HG02642 (cell line): ENCODE data around the gene TVP23A.
"Not testable (repeated sequence)": the region's sequence is repeated elsewhere in the genome, so short reads cannot be mapped to it uniquely, and the experiment has no call there.

Source experiments
- ATAC-seq: cut with Tn5 transposase; IDR thresholded peaks from one replicate; pipeline ENCODE4 v1.9.1; 2021; ENCODE audit warnings: mild to moderate bottlenecking; ENCODE audit not compliant: unreplicated experiment, poor library complexity

TVP23A gene

DNA sequence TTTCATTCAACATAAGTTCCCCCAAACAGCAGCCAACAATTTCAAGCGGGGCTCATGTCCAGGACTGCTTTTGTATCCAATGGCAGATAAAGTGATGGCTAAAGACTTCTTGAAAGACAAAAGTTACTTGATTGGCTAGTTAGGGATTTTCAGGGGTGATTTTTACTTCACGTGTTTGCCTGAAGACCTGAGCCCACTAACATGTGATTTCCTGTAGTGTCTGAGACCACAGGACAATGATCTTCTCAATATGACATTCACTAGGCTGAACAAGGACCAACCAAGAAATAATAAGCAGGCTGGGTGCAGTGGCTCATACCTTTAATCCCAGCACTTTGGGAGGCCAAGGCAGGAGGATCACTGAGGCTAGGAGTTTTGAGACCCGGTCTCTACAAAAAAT lies 10.4 kb downstream of the TVP23A start:
- no peak for ATAC-seq

DNA sequence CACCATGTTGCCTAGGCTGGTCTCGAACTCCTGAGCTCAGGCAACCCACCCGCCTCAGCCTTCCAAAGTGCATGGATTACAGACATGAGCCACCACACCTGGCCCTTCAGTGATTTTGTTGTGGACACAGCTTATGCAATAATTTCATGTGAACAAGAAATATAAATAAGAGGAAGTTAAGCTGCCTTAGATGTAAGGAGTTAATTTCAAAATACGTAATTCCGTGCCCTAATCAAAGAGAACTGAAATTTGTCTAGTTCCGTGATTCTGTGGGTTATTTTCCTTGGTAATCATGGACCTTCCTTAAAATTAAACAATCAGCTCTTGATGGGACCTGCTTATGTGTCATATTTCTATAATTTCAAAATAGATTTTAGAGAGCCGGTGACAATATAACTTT lies 11.9 kb downstream of the TVP23A start:
- no peak for ATAC-seq

DNA sequence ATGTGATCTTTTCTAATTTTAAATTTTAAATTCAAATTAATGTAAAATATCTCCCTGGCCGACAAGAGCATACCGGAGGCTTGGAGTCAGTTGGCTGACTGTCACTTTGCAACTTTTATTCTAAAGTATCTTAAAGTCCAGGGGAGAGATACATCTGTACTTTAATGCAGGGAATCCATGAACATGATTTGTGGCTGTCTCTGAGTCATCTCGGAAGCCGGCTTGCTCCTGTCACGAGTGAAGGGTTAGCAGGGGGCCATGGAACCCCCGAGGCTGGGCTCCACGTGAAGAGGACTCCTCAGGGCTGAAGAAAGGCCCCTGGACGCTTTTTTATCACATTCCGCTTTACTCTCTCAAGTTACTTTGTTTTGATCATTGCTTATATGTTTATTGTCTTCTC lies 13.3 kb downstream of the TVP23A start:
- no peak for ATAC-seq

DNA sequence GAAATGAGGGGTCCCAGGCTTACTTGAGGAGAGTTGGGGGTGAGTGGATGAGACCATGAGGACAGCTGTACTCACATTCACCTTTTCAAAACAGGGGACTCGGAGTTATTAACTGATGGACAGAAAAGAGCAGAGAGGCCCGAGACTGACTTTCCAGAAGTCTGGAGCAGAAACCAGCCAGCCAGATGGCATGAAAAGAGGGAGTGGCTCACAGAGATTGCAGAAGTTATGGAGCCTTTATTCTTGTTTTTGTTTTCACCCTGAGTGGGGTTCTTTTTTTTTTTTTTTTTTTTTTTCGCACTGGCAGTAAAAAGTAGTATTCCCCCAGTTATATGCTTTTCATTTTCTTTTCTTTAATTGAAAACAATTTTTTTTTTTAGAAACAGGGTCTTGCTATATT lies 18.9 kb downstream of the TVP23A start:
- ATAC-seq: no peak

DNA sequence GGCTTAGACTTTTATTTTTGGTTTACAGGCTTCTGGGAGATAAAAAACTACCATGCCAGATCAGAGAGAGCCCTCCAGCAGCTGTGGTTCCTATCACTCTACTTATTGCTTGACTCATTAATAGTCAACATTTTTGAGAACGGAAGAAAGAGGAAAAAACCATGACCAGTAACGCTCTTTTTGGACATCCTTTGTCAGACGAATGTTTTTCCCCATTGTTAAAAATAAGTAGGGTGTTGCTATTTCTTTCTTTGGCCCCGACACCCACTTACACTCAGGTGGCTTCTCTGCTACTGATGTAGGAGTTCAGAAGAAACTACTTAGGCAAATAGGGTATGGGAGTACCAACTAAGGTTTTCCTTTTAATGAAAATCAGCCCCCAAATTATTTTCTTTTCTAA lies 27.5 kb downstream of the TVP23A start:
- peak; percentile 59 for ATAC-seq

DNA sequence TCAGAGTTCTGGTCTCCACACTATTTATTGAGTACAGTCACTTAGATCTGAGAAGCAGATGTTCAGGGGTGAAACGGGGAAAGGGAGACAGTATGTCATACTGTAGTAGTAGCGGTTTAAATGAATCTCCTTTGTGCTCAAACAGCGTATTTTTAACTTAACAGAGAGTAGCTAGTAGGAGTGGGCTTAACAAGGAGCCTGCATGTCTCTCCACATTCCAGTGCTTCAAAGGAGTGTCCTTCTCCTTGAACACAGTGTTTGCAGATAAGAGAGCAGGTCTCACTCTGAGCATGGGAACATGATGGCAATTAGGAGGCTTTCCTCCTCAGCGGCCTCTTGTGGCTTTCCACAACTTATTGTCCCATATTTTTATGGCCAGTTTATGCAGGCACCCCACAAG lies 30.0 kb downstream of the TVP23A start:
- not testable (repeated sequence) for ATAC-seq

DNA sequence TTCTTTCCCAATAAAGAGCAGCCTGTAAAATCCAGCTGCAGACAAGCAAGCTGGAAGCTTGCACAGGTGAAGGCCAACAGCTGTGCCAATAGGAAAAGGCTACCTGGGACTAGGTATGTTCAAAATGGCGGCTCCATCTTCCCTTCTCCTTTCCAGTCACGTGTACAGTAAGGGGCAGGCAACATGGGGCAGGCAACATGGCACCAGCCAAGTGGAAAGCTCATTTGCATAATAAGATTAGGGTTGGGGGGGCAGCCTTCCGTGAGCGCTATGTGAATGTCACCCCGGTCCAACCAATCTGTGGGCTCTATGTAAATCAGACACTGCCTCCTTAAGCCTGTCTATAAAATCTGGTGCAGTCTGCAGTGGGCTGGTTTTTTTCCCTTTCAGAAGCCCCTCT lies 31.3 kb downstream of the TVP23A start:
- ATAC-seq: no peak

DNA sequence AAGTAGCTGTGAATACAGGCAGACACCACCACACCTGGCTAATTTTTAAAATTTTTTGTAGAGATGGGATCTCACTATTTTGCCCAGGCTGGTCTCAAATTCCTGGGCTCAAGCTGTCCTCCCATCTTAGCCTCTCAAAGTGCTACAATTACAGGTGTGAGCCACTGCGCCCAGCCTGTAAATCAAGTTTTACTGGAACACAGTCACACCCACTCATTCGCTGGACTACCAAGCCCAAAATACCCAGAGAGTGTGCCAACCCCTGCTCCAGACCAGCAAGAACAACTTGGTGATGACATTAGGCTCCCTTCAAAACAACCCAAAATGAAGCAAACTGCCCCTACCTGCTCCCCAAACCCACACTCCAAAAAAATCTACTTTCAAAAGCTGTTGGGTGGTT lies 36.0 kb downstream of the TVP23A start:
- no peak for ATAC-seq

DNA sequence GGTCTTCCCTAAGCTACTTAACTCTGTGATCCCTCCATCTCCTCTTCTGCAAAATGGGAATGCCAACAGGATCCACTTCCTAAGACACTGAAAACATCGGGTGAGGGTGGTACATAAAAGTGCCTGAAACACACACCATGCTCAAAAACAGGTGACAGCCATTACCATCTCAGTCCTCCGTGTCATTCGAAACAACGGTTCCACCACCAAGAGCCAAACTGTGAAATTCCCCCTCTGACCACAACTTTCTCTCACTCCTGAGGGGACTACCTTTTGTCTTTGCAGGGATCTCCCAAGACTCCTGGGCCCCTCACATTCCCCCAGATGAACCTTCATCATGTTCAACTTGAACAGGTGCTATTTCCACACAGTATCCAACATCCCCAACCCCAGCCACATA lies 38.0 kb downstream of the TVP23A start:
- ATAC-seq: no peak

DNA sequence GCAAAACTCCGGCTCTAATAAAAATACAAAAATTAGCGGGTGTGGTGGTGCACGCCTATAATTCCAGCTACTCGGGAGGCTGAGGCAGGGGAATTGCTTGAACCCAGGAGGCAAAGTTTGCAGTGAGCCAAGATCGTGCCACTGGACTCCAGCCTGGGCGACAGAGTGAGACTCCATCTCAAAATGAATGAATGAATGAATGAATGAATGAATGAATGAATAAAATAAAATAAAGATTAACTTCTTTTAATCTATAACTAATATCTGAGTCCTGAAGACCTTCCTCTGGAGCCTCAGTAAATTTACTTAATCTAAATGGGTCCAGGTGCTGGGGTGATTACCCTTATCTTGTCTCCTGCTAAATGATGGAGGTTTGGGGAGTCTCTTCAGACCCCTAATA lies 38.7 kb downstream of the TVP23A start:
- not testable (repeated sequence) for ATAC-seq

DNA sequence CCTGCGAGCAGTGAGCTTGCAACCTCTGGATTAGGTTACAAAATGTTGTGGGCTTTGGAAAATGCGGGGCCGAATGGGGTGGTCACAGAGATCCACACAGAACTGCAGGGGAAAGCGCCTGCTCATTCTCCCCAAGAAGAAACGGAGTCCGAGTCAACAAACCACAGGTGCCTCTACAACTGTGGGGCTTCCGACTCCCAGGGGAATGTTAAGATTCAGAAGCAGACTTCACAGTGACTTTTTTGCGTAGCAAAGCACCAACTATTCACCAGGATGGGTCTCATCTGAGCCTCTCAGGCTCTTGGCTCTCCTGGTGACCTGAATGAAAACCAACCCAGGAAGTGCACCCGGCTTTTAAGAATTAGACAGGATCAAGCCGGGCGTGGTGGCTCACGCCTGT lies 41.2 kb downstream of the TVP23A start:
- ATAC-seq: no peak

DNA sequence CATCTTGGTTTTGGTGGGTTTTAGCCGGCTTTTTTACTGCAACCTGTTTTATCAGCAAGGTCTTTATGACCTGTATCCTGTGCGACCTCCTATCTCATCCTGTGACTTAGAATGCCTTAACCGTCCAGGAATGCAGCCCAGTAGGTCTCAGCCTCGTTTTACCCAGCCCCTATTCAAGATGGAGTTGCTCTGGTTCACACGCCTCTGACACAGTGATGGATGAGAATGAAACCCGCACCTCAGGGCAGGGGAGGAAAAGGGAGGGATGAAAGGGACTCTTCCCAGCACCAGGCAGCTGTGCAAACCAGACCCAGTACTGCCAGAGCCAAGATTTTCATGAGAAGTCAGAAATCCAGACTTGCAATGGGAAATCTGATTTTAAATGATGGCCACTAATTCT lies 41.7 kb downstream of the TVP23A start:
- ATAC-seq: not testable (repeated sequence)

DNA sequence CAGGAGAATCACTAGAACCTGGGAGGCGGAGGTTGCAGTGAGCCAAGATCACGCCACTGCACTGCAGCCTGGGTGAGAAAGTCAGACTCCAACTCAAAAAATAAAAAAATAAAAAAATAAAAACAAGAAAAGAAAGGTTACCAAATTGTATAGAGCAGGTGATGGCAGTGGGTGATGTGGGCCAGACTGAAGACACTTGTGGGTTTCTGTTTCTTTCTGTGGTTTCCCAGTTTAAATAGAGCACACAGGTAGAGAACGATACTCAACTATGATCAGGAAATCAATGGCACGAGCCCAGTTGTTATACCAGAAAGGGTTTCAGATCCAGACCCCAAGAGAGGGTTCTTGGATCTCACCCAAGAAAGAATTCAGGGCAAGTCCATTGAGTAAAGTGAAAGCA lies 42.3 kb downstream of the TVP23A start:
- ATAC-seq: peak; percentile 67

DNA sequence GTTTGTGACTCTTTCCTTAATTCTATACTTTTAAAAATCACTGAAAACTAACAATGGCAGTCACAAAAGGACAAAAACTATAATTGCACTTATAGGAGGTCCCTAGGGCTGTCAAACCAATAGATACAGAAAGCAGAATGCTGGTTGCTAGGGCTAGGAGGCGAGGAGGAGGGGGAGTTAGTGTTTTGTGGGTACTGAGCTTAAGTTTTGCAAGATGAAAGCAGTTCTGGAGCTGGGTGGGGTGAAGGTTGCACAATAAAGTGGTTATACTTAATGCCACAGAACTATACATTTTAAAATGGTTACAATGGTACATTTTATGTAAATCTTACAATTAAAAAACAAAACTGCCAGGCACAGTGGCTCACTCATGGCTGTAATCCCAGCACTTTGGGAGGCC lies 47.7 kb downstream of the TVP23A start:
- no peak for ATAC-seq

DNA sequence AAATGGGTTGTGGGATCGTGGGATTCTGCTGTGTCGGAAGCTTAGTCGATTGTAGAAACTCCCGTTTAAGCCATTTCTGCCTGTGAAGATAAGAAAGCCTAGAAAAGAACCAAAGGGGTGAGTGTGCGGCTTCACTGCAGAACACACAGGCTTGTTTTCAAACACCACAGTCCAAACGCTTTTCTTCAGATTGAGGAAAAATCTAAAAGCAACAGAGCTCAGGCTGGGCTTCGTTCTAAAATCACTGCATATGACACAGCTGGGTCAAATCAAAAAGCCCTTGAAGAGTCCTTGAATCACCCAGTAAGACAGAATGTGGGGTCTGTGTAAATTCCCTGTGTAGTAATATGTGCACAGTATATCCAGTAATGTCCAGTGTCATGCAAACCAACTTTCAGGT lies 49.2 kb downstream of the TVP23A start:
- no peak for ATAC-seq

DNA sequence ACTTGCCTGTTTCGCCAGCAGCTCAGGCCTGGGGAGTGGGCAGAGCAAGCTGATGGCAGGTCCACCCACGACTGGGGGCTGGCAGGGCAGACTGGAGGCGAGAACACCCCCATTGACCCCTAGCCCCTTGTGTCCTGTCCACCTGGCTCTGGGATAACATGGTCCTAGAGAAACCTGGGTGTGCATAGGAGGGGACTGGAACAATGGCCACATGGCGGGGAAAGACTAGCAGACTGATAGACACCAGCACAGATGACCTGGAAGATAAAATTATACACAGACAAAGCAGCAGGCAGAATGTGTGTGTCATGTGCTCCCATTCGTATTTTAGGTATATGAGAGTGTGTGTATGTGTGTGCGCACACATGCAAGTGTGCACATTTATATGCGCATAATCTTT lies 51.5 kb downstream of the TVP23A start:
- no peak for ATAC-seq

DNA sequence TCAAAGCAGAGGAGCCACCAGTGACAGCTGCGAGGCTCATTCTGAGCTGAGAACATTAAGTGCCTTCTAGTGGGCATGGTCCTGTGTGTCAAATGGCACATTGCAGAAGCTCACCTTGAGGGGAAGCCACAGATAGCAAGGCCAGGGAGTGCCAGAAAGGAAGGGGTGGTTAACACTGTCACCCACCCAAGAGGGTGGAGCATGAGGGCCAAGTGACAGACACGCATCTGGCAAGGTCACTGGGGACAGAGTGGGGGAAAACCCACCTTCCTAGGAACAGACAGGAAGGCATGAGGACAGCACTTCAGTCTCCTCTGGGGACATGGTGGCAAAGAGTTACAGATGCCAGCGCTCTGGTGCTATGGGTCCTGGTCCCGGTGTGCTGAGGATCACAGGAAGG lies 52.8 kb downstream of the TVP23A start:
- peak; percentile 63 for ATAC-seq

DNA sequence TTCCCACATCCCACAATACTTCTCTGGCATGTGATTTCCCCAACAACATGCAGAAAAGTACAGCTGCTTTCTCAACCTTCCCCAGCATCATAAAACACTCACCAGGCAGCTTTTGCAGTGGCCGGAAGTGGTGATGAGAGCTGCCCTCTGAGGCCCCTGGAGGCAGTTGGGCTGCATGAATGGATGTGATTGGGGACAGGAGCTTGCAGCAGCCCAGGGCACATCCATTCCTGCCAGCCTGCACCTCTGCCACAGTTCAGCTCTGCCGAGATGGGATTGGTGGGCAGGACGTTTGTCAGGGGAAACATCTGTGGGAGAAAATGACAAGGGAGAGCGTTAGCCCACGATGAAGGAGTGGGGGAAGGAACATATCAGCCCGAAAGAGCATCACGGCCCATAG lies 55.1 kb downstream of the TVP23A start:
- ATAC-seq: no peak

DNA sequence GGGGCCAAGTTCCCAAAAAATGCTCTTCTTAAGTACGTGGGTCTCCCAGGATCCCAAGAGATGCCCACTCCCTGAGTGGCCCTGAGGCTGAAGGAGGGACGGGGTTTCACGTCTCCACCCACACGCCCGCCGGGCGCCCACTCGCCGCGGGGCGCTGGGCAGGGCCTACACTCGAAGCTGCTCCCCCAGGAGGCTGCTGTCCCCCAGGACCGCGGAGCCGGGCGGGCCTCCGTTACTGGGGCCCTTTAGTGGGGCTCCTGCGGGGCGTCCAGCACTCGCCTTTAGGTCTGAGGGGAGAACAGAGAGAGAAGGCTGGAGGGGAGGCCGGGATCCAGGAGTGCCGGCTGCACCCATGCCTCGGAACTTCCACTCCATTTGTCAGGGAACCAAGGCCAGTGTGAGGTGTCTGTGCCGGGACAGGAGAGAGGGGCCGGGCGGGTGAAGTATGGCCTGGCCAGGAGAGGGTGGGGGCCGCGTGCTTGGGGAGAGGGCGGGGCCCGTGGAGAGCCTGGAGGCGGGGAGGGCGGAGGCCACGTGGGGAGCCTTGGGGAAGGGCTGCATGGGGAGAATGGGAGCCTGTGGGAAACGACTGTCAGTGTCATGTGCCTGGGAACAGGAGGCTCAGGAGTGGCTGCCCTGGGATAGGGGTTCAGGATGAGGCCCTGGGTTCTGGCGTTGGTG lies 56.1 kb downstream of the TVP23A start:
- no peak for ATAC-seq

DNA sequence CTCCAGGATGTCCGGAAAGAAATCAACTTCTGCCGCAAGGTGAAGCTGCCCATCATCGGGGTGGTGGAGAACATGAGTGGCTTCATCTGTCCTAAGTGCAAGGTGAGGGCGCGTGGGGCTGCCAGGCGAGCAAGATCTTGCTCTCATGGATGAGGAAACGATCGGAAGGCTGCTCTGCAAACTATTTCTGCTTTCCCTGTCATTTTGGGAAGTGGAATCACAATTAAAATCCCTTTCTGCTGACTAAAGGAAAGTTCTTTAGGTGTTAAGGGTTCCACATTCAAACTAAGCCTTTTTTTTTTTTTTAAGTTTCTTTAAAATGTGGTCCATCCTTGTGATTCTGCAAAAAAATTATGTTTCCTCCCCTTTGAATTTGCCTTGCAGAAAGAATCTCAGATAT lies 57.2 kb downstream of the TVP23A start:
- ATAC-seq: no peak

DNA sequence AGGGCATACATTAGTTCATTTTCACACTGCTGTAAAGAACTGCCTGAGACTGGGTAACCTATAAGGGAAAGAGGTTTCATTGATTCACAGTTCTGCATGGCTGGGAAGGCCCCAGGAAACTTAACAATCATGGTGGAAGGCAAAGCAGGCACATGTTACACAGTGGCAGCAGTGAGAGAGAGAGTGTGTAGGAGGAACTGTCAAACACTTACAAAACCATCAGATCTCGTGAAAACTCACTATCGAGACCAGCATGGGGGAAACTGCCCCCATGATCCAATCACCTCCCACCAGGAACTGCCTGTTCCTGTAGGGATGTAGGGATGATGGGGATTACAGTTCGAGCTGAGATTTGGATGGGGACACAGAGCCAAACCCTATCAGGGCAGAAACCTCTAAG lies 57.7 kb downstream of the TVP23A start:
- ATAC-seq: no peak

DNA sequence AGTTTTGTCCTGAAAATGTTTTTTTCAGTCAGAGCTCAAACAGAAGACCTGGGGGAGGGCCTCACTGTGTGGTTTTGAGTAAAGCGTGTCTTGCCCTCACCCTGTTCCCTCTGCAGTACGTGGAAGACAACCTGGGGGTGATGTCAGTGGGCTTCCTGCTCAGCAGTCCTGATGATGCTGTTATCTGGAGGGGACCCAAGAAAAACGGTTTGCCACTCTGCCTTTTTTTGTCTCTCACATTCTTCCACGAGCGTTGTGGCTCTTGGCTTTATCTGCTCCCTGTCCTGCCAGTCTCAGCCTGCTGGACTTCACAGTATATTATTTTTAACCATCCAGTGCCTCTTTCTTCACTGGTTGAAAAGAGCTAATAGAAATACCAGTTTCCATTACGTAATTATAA lies 62.0 kb downstream of the TVP23A start:
- ATAC-seq: no peak

DNA sequence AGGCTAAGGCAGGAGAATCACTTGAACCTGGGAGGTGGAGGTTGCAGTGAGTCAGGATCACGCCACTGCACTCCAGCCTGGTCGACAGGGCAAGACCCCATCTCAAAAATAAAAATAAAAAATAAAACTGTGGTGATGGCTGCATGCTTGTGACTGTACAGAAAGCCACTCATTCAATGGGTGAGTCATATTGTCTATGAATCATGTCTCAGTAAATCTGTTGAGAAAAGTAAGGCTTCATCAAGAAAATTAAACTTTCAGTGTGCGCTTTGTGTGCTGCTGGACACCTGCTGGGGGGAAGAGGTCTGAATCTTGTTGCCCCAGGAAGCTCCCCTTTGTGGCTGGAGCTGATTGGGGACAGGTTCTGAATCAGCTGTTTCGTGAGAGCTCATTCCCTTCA lies 63.7 kb downstream of the TVP23A start:
- ATAC-seq: no peak
